MCF 10A (cell line): ENCODE measurements around the gene DUSP22. TPM values are rescaled to one million over a fixed set of nuclear protein-coding genes. Genes with fewer than 3 reads are reported as not detected.

Source experiments
- BruUV-seq: library from RNA; stranded (reverse); fragments of 400-500 nt; replicated peaks from 2 replicates; lab custom pipeline; 2021; lab: Mats Ljungman, UMichigan
- CTCF ChIA-PET: fragments of 300-600 bp; sonication (Branson Sonifier 250); formaldehyde crosslinking; extraction: SDS; loops from one replicate; lab custom pipeline; 2021; ENCODE audit warnings: antibody characterized with exemption, inconsistent platforms; lab: Yijun Ruan, JAX
- POLR2A ChIA-PET: fragments of 300-600, 350-650 bp; sonication (Branson Sonifier 250); formaldehyde crosslinking; extraction: SDS; loops from one replicate; lab custom pipeline; 2020; ENCODE audit warnings: antibody characterized with exemption, inconsistent platforms; lab: Yijun Ruan, JAX
- DNase-seq: peaks from one replicate; pipeline ENCODE4 v3.0.0-alpha.2; 2018; ENCODE audit not compliant: unreplicated experiment
- H3K27ac Mint-ChIP-seq: one replicate; pipeline ENCODE4 v1.8.0; 2022; ENCODE audit warnings: mild to moderate bottlenecking, low read depth, mixed read lengths; ENCODE audit not compliant: unreplicated experiment
- H3K27me3 Mint-ChIP-seq: one replicate; pipeline ENCODE4 v1.8.0; 2022; ENCODE audit warnings: mixed read lengths; ENCODE audit not compliant: insufficient read depth, unreplicated experiment
- H3K36me3 Mint-ChIP-seq: one replicate; pipeline ENCODE4 v1.8.0; 2022; ENCODE audit warnings: mild to moderate bottlenecking, moderate library complexity, mixed read lengths; ENCODE audit not compliant: insufficient read depth, unreplicated experiment
- H3K4me1 Mint-ChIP-seq: one replicate; pipeline ENCODE4 v1.8.0; 2022; ENCODE audit warnings: mixed read lengths; ENCODE audit not compliant: insufficient read depth, unreplicated experiment
- H3K4me3 Mint-ChIP-seq: one replicate; pipeline ENCODE4 v1.8.0; 2022; ENCODE audit warnings: mild to moderate bottlenecking, moderate library complexity, mixed read lengths; ENCODE audit not compliant: unreplicated experiment
- H3K9me3 Mint-ChIP-seq: one replicate; pipeline ENCODE4 v1.8.0; 2022; ENCODE audit warnings: mixed read lengths; ENCODE audit not compliant: unreplicated experiment
- intact Hi-C: fragments of 100-400 bp; cut with micrococcal nuclease; formaldehyde crosslinking; loops from 2 replicates; pipeline ENCODE4 v1.14.1; 2022
- total RNA-seq: library from RNA; stranded (reverse); gene quantifications from 2 replicates; pipeline ENCODE4 v1.2.3, GENCODE V29; 2022
- TF ChIP-seq, protein P1 (sequence below): fragments of 200-600 bp; IDR thresholded peaks from one replicate; pipeline ENCODE4 v1.8.0; 2022; ENCODE audit warnings: antibody characterized with exemption, mild to moderate bottlenecking; ENCODE audit not compliant: unreplicated experiment

DUSP22 gene
- total RNA-seq, 1 experiment from 2014 or later, result 29.4 TPM

DNA sequence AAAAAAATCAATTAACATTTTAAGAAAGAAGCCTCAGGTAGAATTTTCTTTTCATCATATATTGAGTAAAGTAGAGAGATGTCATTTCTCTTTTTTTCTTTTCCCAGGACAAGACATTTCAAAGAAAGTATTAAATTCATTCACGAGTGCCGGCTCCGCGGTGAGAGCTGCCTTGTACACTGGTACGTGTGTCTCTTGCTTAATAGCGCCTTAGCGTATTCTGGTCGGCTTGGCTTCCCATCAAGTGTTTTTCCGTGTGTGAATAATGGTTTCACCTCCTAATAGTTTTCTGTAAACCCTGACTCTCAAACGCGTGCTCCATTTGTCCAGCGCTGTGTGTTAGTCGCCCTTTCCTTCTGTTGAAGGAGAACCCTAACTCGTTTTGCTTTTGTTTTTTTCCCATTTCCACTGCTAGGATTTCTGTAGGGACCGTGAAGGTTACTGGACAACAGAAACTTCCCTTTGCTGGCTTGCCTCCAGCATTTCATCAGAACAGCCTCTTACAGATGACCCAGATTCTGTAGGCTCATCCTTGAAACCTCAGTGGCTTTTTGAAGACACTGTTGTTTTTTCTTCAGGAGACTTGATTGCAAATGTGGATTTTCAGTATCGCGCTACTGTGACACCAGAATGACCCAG is 53.6 kb downstream of the DUSP22 start:
- no peaks in the 10 kb centered on the region for H3K27me3 Mint-ChIP-seq
- no peak overlapping the region for H3K27ac Mint-ChIP-seq
- no peaks in the 10 kb centered on the region for H3K9me3 Mint-ChIP-seq
- POLR2A ChIA-PET, result no interaction called here
- no TSS peak for BruUV-seq
- H3K4me3 Mint-ChIP-seq, result no peak overlapping the region
- DNase-seq, result no peak
- H3K4me1 Mint-ChIP-seq, result no peaks in the 10 kb centered on the region
- TF ChIP-seq, protein P1, sequence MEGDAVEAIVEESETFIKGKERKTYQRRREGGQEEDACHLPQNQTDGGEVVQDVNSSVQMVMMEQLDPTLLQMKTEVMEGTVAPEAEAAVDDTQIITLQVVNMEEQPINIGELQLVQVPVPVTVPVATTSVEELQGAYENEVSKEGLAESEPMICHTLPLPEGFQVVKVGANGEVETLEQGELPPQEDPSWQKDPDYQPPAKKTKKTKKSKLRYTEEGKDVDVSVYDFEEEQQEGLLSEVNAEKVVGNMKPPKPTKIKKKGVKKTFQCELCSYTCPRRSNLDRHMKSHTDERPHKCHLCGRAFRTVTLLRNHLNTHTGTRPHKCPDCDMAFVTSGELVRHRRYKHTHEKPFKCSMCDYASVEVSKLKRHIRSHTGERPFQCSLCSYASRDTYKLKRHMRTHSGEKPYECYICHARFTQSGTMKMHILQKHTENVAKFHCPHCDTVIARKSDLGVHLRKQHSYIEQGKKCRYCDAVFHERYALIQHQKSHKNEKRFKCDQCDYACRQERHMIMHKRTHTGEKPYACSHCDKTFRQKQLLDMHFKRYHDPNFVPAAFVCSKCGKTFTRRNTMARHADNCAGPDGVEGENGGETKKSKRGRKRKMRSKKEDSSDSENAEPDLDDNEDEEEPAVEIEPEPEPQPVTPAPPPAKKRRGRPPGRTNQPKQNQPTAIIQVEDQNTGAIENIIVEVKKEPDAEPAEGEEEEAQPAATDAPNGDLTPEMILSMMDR, result no peak
- intact Hi-C loops, result no loop called here
- CTCF ChIA-PET, result interaction anchor here (1.3 kb wide), 1 partner anchor 10 kb away, joined by 3 read pairs; no protein-coding TSS in a partner anchor
- peaks cover 28% of the 10 kb centered on the region for H3K36me3 Mint-ChIP-seq

DNA sequence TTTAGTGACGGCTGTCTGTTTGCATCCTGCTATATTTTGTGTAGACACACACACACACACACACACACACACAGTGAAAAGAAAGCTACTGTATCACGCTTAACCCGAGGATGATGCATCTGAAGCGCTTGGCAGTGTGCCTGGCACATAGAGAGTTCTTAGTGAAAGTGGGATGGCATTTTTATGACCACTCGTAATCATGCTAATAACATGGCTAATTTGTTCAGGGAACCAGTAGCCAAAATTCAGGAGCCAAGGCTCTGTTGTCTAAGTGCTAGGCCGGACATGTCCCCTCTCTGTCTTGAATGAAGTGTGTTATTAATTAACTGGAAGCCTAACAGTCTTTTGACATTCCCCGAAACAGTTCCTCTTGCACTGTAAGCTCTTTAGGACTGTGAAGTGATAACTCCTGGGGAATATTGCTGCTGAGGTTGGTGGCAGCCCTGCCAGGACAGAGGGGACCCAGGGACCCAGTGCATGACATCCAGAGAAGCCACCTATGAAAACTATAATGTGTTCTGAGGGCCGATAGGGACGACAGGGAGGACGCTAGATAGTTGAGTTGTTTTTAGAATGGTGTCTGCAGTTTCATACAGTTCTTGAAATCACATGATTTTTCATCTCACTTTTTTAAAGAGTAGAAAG is 54.2 kb downstream of the DUSP22 start:
- Mint-ChIP-seq H3K9me3 (no peaks in the 10 kb centered on the region), H3K36me3 (peaks cover 28% of the 10 kb centered on the region), H3K27ac (no peak overlapping the region), H3K27me3 (no peaks in the 10 kb centered on the region), H3K4me1 (no peaks in the 10 kb centered on the region), H3K4me3 (no peak overlapping the region)
- no peak for DNase-seq
- intact Hi-C loops, result no loop called here
- TF ChIP-seq, protein P1, result no peak
- POLR2A ChIA-PET, result no interaction called here
- no TSS peak for BruUV-seq
- CTCF ChIA-PET, result interaction anchor here (1.3 kb wide), 1 partner anchor 9 kb away, joined by 3 read pairs; no protein-coding TSS in a partner anchor

DNA sequence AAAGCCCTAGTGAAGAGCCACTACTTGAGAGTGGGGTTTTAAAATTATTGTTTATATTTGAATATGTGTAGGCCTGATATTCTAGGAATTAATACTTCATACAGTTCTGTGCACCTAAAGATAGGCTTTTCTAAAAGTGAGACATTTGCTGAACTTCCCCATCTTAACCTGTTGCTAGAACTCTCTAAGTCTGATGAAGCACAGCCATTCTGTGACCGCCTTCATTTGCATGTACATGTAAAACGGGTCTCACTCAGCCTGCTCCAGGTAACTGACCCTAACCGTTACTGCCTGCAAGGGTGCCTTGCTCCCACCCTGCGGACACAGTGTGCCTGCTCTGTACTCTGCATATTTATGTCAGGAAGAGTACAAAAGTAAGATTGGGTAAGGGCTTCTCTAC is 54.9 kb downstream of the DUSP22 start:
- Mint-ChIP-seq H3K27ac (no peak overlapping the region), H3K4me1 (no peaks in the 10 kb centered on the region), H3K27me3 (no peaks in the 10 kb centered on the region), H3K9me3 (no peaks in the 10 kb centered on the region), H3K36me3 (peaks cover 27% of the 10 kb centered on the region), H3K4me3 (no peak overlapping the region)
- TF ChIP-seq, protein P1, result no peak
- intact Hi-C loops, result no loop called here
- DNase-seq, result no peak
- BruUV-seq, result no TSS peak
- CTCF ChIA-PET, result no interaction called here
- POLR2A ChIA-PET, result interaction anchor here (1.2 kb wide), 1 partner anchor 12 kb away, joined by 3 read pairs; no protein-coding TSS in a partner anchor
